Measurements from ENCODE around the gene IL34.

The IL34 gene

DNA sequence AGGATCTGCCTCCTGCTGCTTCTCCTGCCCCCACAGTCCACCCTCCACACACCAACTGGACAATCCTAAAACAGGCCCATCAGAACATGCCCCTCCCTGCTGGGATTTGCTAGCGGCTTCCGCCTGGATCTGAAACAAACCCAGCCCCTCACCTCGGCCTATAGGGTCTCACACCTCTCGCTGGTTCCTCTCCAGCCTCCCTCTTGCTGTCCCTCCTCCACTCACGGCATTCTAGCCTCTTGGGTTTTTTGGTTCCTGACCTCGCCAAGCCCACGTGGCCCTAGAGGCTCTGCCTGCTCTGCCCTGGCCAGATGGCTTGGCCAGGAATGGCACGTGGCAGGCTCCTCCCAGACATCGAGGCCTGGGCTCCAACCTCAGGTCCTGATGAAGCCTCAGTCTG lies 55.2 kb downstream of the IL34 start:
- CTCF ChIA-PET, result no interaction called here
- peak overlapping the region; percentile 100 for H3K27ac ChIP-seq
- DNase-seq (ENCODE audit: low spot score), result no peak
- TF ChIP-seq, protein P1, sequence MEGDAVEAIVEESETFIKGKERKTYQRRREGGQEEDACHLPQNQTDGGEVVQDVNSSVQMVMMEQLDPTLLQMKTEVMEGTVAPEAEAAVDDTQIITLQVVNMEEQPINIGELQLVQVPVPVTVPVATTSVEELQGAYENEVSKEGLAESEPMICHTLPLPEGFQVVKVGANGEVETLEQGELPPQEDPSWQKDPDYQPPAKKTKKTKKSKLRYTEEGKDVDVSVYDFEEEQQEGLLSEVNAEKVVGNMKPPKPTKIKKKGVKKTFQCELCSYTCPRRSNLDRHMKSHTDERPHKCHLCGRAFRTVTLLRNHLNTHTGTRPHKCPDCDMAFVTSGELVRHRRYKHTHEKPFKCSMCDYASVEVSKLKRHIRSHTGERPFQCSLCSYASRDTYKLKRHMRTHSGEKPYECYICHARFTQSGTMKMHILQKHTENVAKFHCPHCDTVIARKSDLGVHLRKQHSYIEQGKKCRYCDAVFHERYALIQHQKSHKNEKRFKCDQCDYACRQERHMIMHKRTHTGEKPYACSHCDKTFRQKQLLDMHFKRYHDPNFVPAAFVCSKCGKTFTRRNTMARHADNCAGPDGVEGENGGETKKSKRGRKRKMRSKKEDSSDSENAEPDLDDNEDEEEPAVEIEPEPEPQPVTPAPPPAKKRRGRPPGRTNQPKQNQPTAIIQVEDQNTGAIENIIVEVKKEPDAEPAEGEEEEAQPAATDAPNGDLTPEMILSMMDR (conservative IDR thresholded peaks at IDR 0.05; ENCODE audit: low read depth), result no peak
- POLR2A ChIA-PET (ENCODE audit: low non-redundant PET), result no interaction called here

DNA sequence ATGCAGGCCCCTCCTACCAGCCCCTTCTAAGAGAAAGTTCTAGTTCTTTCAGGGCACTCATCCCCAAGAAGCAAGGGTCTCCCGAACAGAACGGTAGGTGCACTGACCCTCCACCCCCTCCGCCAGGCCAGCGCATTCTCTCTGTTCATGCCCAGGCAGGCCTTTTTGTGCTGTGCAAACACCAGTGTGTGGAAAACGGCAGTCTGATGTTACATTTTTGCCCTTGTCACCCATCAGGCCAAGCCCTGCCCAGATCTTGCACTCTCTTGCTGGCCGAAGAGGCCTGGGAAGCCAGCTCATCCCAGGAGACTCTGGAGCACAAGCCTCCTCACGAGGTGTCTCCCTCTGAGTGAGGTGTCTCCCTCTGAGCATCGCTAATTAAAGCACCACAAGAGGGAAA lies 55.6 kb downstream of the IL34 start:
- DNase-seq (ENCODE audit: low spot score), result no peak
- TF ChIP-seq, protein P1 (conservative IDR thresholded peaks at IDR 0.05; ENCODE audit: low read depth), result no peak
- ChIA-PET POLR2A (ENCODE audit: low non-redundant PET) (no interaction called here), CTCF (no interaction called here)
- peak overlapping the region; percentile 100 for H3K27ac ChIP-seq

DNA sequence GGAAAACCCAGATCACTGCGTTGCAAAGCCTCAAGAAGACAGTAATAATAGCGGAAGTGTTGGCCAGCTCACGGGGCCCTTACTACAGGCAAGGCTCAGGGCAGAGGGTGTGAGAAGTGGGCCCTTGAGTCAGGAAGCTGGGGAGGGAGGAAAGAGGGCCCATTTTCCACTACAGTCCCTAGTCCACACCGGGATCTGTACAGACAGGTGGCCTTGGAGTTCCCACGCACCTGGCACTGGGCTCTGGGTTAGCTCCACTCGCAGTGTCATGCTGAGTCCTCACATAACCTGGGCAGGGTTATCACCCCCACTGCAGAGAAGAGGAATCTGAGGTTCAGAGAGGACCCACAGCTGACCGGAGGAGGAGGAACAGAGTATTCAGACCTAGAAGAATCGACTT lies 56.3 kb downstream of the IL34 start:
- peak overlapping the region; percentile 100 for H3K27ac ChIP-seq
- TF ChIP-seq, protein P1 (conservative IDR thresholded peaks at IDR 0.05; ENCODE audit: low read depth), result no peak
- POLR2A ChIA-PET (ENCODE audit: low non-redundant PET), result no interaction called here
- no peak for DNase-seq (ENCODE audit: low spot score)
- CTCF ChIA-PET, result interaction anchor here (0.8 to 1.1 kb wide), 2 partner anchors 12 to 68 kb away, joined by 3 to 4 read pairs; no protein-coding TSS in a partner anchor

DNA sequence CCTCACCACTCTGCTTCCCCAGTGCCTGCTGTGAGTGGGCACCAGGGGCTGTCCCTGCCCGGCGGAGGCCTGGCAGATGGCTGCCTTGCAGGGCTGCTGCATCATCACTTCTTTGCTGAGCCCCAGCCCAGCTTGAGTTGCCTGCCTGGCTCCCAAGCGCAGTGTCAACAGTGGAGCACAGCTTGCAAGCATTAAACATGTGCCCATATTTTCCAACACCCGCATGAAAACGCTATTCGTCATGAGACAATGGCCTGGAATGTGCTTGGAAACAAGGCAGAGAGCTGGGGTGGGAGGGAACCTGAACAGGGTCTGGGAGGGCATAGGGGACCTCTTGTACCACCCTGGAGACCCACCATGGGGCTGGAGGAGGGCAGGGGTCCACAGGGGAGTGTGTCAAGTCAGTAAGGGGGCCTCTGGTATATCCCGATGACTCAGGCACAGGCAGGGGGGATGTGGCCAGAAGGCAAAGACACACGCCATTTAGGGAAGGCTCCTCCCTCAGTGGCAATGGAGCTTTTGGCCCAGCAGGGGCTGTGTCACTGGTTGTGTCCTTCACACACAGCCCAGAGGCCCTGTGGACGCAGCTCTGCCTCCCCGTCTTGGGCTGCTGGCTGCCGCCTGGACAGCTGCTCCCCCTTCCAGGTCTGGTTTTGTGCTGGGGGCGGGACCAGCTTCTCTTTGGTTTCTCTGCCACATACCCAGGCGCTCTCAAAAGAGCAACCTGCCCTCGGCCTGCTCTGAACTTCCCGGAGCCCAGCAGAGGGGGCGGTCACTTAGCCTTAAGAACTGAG lies 56.9 kb downstream of the IL34 start:
- no peak for DNase-seq (ENCODE audit: low spot score)
- CTCF ChIA-PET, result interaction anchor here (0.6 to 1.1 kb wide), 4 partner anchors 11 to 1150 kb away, joined by 3 to 4 read pairs (median 3); no protein-coding TSS in a partner anchor
- H3K27ac ChIP-seq, result peak overlapping the region; percentile 100
- POLR2A ChIA-PET (ENCODE audit: low non-redundant PET), result no interaction called here
- TF ChIP-seq, protein P1 (conservative IDR thresholded peaks at IDR 0.05; ENCODE audit: low read depth), result no peak

DNA sequence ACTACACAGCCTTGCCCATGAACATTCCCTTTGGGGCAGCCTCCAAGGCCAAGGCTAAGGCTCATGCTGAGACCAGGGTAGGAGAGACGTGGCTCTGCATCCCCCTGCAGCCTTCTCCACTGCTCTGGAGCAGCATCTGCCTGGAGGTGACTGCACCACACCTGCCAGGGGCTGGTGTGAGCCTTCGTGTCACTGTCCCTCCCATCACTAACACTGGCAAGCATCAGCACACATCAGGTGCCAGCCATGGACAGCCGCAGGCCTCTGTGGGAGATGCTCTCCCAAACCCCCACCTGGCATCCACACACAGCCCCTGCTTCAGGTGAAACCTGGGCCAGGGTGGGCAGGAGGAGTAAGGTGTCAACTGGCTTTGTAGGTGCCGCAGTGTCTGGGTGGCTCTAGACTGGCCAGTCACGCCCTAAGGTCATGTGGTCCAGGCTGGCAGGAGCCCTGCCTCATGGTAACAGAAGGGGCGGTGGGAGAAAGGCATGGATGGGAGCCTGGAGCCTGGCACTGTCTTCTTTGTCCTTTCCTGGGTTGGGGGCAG lies 57.5 kb downstream of the IL34 start:
- TF ChIP-seq, protein P1 (conservative IDR thresholded peaks at IDR 0.05; ENCODE audit: low read depth), result no peak
- no peak for DNase-seq (ENCODE audit: low spot score)
- CTCF ChIA-PET, result interaction anchor here (0.6 to 1.1 kb wide), 2 partner anchors 67 to 1149 kb away, joined by 3 read pairs; no protein-coding TSS in a partner anchor
- H3K27ac ChIP-seq, result peak overlapping the region; percentile 100
- POLR2A ChIA-PET (ENCODE audit: low non-redundant PET), result no interaction called here

DNA sequence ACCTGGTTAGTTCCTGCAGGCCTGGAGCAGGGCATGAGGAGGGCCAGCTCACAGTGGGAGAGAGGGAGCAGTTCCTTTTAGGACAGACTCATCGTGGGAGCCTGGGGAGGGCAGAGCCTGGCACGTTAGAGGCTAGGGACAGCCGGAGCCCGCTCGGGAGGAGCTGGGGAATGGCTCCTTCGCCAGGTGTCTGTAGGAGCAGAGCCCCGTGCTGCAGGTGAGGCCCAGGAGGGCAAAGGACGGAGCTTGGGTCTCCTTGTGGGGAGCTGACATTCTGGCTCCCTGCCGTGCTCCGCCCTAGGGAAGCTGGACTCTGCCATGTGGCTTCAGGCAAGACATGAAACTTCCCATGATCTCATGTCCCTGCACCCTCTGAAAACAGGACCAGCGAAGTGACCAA lies 58.2 kb downstream of the IL34 start:
- ChIA-PET CTCF (no interaction called here), POLR2A (ENCODE audit: low non-redundant PET) (no interaction called here)
- no peak for DNase-seq (ENCODE audit: low spot score)
- H3K27ac ChIP-seq, result peak overlapping the region; percentile 100
- TF ChIP-seq, protein P1 (conservative IDR thresholded peaks at IDR 0.05; ENCODE audit: low read depth), result no peak

Data from RWPE1 (cell line).